ENCODE results near the gene PLSCR2. TPM values are rescaled to one million over a fixed set of nuclear protein-coding genes. Genes with fewer than 3 reads are reported as not detected.

Gene PLSCR2
- total RNA-seq, 3 donors from 2014 or later (not counting 1 experiment from before 2014, with no cell fraction given), result 0.38 TPM; not detected in 2

DNA sequence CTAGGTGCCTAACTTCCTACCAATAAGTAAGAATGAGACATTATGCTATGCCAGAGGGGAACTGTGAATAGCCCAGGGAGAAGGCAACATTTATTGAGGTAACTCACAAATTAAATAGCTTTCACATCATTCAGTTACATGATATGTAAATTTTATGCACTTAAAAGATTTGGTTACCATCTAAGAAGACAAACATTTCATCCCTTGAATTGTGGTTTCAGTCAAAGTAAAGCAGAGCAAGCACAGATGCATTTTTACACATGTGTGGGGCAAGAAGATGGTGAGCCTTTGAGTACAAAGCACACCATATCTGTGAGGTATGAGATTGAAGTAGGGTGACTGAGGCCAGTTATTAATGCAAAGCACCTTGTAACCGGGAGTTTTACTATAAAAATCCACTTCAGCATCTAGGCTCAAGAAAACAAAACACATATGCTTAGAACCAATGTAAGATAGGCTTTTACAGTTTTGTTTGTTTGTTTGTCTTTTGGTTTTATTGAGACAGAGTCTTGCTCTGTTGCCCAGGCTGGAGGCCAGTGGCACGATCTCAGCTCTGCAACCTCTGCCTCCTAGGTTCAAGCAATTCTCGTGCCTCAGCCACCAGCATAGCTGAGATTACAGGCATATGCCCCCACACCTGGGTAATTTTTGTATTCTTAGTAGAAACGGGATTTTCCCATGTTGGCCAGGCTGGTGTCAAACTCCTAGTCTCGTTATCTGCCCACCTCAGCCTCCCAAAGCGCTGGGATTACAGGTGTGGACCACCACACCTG lies 3.5 kb downstream of the PLSCR2 start:
- Mint-ChIP-seq H3K4me1 (peaks cover 0 to 7% of the 10 kb centered on the region in 2 donors), H3K9me3 (no peaks in the 10 kb centered on the region), H3K27ac (no peak overlapping the region), H3K4me3 (no peak overlapping the region), H3K27me3 (ENCODE audit: low read depth in 2 of 2) (peaks cover 0 to 4% of the 10 kb centered on the region in 2 donors), H3K36me3 (no peaks in the 10 kb centered on the region)
- Histone ChIP-seq H3K4me3 (ENCODE audit: low read length) (no peak overlapping the region), H3K36me3 (ENCODE audit: control insufficient read depth, insufficient read depth, low read length) (no peaks in the 10 kb centered on the region), H3K27ac (ENCODE audit: low read length) (no peak overlapping the region), H3K27me3 (ENCODE audit: control insufficient read depth, insufficient read depth, low read length) (no peaks in the 10 kb centered on the region), H3K9me3 (ENCODE audit: control insufficient read depth, insufficient read depth, low read length) (no peaks in the 10 kb centered on the region), H3K4me1 (ENCODE audit: control insufficient read depth, insufficient read depth, low read length) (peaks cover 13% of the 10 kb centered on the region)
- intact Hi-C loops (cut with micrococcal nuclease), result no loop called here
- no peak for DNase-seq
- TF ChIP-seq, protein P1, sequence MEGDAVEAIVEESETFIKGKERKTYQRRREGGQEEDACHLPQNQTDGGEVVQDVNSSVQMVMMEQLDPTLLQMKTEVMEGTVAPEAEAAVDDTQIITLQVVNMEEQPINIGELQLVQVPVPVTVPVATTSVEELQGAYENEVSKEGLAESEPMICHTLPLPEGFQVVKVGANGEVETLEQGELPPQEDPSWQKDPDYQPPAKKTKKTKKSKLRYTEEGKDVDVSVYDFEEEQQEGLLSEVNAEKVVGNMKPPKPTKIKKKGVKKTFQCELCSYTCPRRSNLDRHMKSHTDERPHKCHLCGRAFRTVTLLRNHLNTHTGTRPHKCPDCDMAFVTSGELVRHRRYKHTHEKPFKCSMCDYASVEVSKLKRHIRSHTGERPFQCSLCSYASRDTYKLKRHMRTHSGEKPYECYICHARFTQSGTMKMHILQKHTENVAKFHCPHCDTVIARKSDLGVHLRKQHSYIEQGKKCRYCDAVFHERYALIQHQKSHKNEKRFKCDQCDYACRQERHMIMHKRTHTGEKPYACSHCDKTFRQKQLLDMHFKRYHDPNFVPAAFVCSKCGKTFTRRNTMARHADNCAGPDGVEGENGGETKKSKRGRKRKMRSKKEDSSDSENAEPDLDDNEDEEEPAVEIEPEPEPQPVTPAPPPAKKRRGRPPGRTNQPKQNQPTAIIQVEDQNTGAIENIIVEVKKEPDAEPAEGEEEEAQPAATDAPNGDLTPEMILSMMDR (IDR thresholded peaks at IDR 0.05), result no peak
- no peak for ATAC-seq
- 81% methylated on average over 3 of the region's 6 CpGs for WGBS (ENCODE audit: insufficient coverage)

DNA sequence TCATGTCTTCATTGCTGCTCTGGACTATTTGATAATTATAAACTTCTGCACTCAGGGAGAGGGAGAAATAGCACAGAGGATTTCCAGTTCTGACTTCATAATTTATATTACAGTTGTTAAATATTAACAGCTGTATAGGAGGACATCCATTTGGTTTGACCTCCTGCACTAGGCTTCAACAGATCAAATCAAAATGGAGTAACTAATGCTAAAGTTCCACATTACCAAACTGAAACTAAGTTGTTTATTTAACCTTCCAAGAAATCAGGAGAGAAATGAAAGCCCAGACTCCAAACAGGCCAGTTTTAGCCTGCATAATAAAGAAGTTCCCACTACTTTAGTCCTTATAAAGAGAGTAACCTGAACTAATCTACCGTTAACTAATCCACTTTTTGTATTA lies 4.6 kb downstream of the PLSCR2 start:
- Mint-ChIP-seq H3K4me1 (peaks cover 0 to 7% of the 10 kb centered on the region in 2 donors), H3K36me3 (no peaks in the 10 kb centered on the region), H3K27ac (no peak overlapping the region), H3K9me3 (no peaks in the 10 kb centered on the region), H3K27me3 (ENCODE audit: low read depth in 2 of 2) (peaks cover 0 to 4% of the 10 kb centered on the region in 2 donors), H3K4me3 (no peak overlapping the region)
- 100% methylated on average over 1 of the region's 1 CpG for WGBS (ENCODE audit: insufficient coverage)
- no peak overlapping the region for H3K27ac ChIP-seq (ENCODE audit: low read length)
- TF ChIP-seq, protein P1 (IDR thresholded peaks at IDR 0.05), result no peak
- intact Hi-C loops (cut with micrococcal nuclease), result no loop called here
- no peaks in the 10 kb centered on the region for H3K9me3 ChIP-seq (ENCODE audit: control insufficient read depth, insufficient read depth, low read length)
- H3K4me1 ChIP-seq (ENCODE audit: control insufficient read depth, insufficient read depth, low read length), result peaks cover 9% of the 10 kb centered on the region
- no peak for ATAC-seq
- H3K4me3 ChIP-seq (ENCODE audit: low read length), result no peak overlapping the region
- no peaks in the 10 kb centered on the region for H3K27me3 ChIP-seq (ENCODE audit: control insufficient read depth, insufficient read depth, low read length)
- H3K36me3 ChIP-seq (ENCODE audit: control insufficient read depth, insufficient read depth, low read length), result no peaks in the 10 kb centered on the region
- no peak for DNase-seq

DNA sequence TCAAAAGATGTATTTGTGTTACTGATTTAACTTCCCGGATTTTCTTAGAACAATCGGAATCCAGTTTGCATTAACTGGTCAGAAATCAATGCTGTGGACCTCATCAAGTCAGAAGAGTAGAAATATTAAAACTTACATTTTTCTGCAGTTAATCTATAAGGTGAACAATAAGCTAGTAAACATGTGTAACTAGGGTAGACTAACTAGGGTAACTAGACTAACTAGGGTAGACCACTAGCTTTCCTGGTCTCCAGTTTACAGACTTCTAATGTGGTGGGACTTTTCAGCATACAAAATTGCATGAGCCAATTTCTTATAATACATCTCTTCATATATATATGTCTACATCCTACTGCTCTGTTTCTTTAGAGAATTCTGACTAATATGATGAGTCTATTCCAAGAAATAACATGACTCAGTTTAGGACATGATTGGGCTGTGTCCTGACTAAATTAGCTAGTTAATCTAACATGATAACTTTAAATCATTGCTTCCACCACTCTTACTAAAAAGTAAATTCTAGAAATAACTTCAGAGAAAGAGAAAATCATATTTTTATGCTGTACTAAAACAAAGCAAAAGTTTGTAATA lies 5.3 kb downstream of the PLSCR2 start:
- TF ChIP-seq, protein P1 (IDR thresholded peaks at IDR 0.05), result no peak
- Mint-ChIP-seq H3K27me3 (ENCODE audit: low read depth in 2 of 2) (peaks cover 0 to 4% of the 10 kb centered on the region in 2 donors), H3K27ac (no peak overlapping the region), H3K4me3 (no peak overlapping the region), H3K4me1 (peaks cover 0 to 4% of the 10 kb centered on the region in 2 donors), H3K9me3 (no peaks in the 10 kb centered on the region), H3K36me3 (no peaks in the 10 kb centered on the region)
- Histone ChIP-seq H3K9me3 (ENCODE audit: control insufficient read depth, insufficient read depth, low read length) (no peaks in the 10 kb centered on the region), H3K4me3 (ENCODE audit: low read length) (no peak overlapping the region), H3K4me1 (ENCODE audit: control insufficient read depth, insufficient read depth, low read length) (peaks cover 4% of the 10 kb centered on the region), H3K27me3 (ENCODE audit: control insufficient read depth, insufficient read depth, low read length) (no peaks in the 10 kb centered on the region), H3K36me3 (ENCODE audit: control insufficient read depth, insufficient read depth, low read length) (no peaks in the 10 kb centered on the region), H3K27ac (ENCODE audit: low read length) (no peak overlapping the region)
- WGBS (ENCODE audit: insufficient coverage), result 97% methylated on average over 2 of the region's 2 CpGs
- intact Hi-C loops (cut with micrococcal nuclease), result no loop called here
- no peak for ATAC-seq
- DNase-seq, result no peak
